WTC11 (cell line): ENCODE measurements around the gene FAM216B.

ENCODE experiments used
- CREB1 ChIP-seq: sonication (generic); formaldehyde crosslinking; IDR thresholded peaks from 2 replicates; pipeline ENCODE4 v1.8.0; 2023; ENCODE audit warnings: mild to moderate bottlenecking, missing genetic modification reagents
- GTF2I ChIP-seq: fragments of 250-450 bp; sonication (Bioruptor Pico); conservative IDR thresholded peaks from 2 replicates; pipeline ENCODE4 v1.4.0; 2021; ENCODE audit warnings: mild to moderate bottlenecking
- TF ChIP-seq, protein P1 (sequence below): fragments of 200-600 bp; IDR thresholded peaks from 2 replicates; pipeline ENCODE4 v1.8.0; 2022; ENCODE audit warnings: antibody characterized with exemption
- TF ChIP-seq, protein P2 (sequence below): sonication (generic); formaldehyde crosslinking; IDR thresholded peaks from 2 replicates; pipeline ENCODE4 v1.8.1; 2023; ENCODE audit warnings: mild to moderate bottlenecking, missing genetic modification reagents, moderate library complexity

GRCh38 chr13:42752731-42753130, 28.7 kb upstream of the FAM216B start:
- no peak for TF ChIP-seq CREB1 (CRISPR knock-in tag)
- no peak for TF ChIP-seq GTF2I (CRISPR knock-in tag)
- TF ChIP-seq, protein P1, sequence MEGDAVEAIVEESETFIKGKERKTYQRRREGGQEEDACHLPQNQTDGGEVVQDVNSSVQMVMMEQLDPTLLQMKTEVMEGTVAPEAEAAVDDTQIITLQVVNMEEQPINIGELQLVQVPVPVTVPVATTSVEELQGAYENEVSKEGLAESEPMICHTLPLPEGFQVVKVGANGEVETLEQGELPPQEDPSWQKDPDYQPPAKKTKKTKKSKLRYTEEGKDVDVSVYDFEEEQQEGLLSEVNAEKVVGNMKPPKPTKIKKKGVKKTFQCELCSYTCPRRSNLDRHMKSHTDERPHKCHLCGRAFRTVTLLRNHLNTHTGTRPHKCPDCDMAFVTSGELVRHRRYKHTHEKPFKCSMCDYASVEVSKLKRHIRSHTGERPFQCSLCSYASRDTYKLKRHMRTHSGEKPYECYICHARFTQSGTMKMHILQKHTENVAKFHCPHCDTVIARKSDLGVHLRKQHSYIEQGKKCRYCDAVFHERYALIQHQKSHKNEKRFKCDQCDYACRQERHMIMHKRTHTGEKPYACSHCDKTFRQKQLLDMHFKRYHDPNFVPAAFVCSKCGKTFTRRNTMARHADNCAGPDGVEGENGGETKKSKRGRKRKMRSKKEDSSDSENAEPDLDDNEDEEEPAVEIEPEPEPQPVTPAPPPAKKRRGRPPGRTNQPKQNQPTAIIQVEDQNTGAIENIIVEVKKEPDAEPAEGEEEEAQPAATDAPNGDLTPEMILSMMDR, result no peak
- TF ChIP-seq, protein P2, sequence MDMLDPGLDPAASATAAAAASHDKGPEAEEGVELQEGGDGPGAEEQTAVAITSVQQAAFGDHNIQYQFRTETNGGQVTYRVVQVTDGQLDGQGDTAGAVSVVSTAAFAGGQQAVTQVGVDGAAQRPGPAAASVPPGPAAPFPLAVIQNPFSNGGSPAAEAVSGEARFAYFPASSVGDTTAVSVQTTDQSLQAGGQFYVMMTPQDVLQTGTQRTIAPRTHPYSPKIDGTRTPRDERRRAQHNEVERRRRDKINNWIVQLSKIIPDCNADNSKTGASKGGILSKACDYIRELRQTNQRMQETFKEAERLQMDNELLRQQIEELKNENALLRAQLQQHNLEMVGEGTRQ (CRISPR knock-in tag), result no peak
